ENCODE data around the gene EXOC3L1.

The EXOC3L1 gene, protein sequence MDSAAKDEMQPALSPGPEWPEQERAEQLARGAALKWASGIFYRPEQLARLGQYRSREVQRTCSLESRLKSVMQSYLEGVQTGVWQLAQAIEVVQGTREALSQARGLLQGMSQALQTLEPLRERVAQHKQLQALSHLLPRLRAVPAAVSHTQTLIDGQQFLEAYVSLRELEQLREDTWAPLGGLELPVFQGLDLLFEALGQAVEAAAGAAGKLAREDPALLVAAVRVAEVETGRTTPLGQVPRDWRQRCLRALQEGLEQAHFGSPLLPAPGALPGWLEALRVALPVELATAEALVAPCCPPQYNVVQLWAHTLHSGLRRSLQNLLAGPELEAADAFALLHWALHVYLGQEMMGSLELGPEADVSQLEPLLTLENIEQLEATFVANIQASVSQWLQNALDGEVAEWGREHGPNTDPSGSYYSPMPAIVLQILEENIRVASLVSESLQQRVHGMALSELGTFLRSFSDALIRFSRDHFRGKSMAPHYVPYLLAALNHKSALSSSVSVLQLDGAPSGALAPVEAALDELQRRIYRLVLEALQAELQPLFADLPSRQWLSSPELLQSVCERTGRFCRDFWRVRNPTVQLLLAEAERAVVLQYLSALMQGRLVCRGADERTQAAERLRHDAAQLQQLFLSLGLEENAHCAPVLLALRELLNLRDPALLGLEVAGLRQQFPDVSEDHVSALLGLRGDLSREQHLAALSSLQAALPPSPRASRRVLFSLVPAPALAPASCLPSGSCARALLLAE

DNA sequence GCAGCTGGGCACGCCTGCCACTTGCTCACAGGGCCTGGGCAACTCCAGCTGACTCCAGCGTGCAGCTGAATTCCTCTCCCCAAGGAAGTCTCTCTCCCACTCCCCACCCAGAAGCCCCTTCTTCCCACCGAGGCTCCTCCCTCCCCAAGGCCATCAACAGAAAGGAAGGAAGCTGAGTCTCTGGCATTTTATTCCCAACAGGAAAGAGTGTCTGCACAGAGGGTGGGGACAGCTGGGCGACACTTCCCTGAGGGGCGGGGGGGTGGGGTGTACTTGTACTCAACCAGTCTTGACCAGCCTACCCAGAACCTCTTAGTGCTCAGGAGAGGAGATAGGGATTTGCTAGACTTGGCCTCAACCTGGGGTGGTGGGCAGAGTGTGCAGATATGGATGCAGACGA is at the start of gene EXOC3L1:
TSS of gene EXOC3L1 (minus strand) at position 96 of the 400 bp plus-strand sequence. CDS start 460 bp downstream, outside the sequence.
- DNase-seq (ENCODE audit: low read depth in 1 of 2, low spot score in 1 of 2): no peak

DNA sequence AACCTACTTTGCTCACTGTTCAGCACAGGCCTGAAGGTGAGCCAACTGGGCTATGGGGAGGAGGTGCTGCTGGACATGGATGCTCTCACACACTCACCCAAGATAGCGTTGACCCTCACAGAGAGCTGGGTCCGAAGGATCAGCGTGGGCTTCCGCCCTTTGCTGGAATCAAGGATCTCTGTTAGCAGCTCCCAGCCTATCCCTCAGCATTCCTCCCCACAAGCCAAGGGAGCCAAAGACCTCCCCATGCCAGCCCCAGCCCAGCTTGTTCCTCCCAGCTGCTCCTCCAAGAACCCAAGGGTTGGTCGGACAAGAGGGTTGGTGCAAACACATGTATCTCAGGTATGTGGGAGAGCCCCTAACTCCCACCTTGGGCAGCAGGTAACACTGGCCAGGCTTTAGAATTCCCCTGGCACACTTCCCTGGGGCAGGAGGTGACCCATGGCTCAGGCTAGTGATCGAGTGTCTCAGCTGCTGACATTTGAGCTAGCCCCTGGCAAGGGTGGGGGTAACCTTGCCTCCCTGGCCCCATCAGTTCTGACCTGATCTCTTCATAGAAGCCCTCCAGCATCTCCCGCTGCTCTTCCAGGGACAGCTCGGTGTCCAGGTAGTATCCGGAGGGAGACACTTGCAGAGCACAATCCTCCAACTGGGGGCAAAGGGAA is 49.0 kb upstream of the EXOC3L1 start:
- no peak for DNase-seq (ENCODE audit: low read depth in 1 of 2, low spot score in 1 of 2)

DNA sequence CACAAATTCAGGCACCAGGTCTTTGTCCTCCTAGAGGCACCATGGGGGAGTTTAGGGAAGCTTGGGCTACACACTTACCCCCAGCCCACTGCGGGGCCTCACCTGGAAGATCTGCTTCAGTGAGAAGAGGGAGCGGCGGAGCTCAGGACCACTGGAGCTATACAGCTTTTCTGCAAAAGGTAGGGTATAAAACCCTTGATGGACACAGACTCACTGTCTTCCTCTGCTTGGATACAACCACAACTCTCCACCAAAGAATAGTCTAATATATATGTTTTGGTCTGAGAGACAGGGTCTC is 48.3 kb upstream of the EXOC3L1 start:
- no peak for DNase-seq (ENCODE audit: low read depth in 1 of 2, low spot score in 1 of 2)

- DNase-seq (ENCODE audit: low read depth in 1 of 2, low spot score in 1 of 2): no peak
Measured at GRCh38 chr16:67237396-67238277, 47.7 kb upstream of the EXOC3L1 start.

DNA sequence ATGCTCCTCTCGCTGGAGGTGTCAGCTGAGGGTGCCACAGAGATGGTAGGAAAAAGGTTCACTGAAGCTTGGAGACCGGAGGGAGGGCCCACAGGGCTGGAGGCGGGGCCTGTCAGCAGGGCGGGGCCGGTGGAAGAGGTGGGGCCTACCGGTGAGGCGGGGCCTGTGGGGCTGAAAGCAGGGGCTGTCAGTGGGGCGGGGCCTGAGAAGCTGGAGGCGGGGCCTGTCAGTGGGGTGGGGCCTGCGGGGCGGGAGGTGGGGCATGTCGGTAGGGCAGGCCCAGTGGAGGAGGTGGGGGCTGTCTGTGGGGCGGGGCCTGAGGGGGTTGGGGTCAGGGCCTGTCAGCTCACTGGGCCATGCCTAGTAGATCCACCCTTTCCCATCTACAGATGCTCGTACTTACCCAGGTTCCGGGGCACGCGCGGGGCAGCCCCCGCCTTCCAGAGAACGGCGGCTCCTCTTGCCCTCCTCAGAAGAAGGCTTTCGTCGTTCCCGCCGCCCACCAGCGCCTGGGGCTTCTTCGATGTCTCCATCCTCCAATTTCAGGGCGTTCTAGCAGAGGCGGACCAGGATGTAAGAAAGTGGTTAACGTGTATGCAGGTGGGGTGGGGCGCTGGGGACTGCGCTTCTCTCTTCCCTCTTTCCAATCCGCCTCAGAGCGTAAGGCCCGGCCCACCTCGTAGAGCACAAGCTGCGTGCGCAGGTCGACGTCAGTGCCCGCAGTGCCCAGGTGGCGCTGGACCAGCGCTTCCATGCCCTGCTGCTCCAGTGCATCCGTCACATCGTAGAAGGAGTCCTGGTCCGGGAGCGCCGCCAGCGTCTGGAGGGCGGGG is 46.8 kb upstream of the EXOC3L1 start:
- peak; percentile 61 to 65 for DNase-seq (ENCODE audit: low read depth in 1 of 2, low spot score in 1 of 2)

GRCh38 chr16:67235816-67236562 is 46.1 kb upstream of the EXOC3L1 start:
- peak in 1 of 2 donors; percentile 29 for DNase-seq (ENCODE audit: low read depth in 1 of 2, low spot score in 1 of 2)

DNA sequence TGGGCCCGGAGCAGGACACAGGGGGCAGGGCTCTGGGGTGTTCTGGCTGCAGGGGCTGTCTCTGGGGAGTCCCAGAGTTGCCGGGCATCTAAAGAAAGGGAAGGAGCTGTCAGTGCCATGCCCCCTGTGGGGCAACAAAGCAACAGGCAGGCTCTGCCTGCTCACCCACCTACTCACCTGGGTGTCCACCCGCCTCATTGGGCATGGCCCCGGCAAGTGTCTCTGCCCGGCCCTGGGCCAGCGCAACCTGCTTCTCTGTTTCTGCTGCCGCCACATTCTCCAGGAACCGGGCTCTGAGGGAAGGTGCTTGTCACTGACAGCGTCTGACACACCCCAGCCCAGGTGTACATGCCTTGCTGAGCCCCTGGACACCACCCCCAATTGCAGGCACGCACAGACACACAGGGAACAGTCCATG is 44.3 kb upstream of the EXOC3L1 start:
- DNase-seq (ENCODE audit: low read depth in 1 of 2, low spot score in 1 of 2): no peak

DNA sequence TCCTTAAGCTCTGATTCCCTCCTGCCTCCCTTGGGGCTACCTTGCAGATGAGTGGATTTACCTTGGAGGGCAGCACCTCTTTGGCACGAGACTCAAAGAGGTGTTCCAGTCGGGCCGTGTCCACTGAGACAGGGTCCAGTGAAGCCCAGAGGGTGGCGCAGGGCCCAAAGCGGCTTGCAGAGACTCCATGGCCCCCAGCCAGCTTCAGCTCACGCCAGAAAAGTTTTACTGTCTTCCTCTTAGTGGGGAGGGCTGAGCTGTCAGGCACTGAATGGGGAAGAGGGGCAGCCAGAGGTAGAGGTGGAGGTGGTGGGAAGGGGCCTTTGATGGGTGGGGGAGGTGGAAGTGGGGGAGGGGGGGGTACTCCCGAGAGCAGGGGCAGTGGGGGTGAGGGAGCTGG is 43.7 kb upstream of the EXOC3L1 start:
- no peak for DNase-seq (ENCODE audit: low read depth in 1 of 2, low spot score in 1 of 2)

- DNase-seq (ENCODE audit: low read depth in 1 of 2, low spot score in 1 of 2): no peak
Measured at GRCh38 chr16:67230809-67231660, 41.1 kb upstream of the EXOC3L1 start.

GRCh38 chr16:67229906-67230808 is 40.2 kb upstream of the EXOC3L1 start:
- no peak for DNase-seq (ENCODE audit: low read depth in 1 of 2, low spot score in 1 of 2)

- DNase-seq (ENCODE audit: low read depth in 1 of 2, low spot score in 1 of 2): no peak
Measured at GRCh38 chr16:67228905-67229304, 39.0 kb upstream of the EXOC3L1 start.

- DNase-seq (ENCODE audit: low read depth in 1 of 2, low spot score in 1 of 2): no peak
Measured at GRCh38 chr16:67228034-67228785, 38.3 kb upstream of the EXOC3L1 start.

GRCh38 chr16:67227567-67227921 is 37.6 kb upstream of the EXOC3L1 start:
- no peak for DNase-seq (ENCODE audit: low read depth in 1 of 2, low spot score in 1 of 2)

DNA sequence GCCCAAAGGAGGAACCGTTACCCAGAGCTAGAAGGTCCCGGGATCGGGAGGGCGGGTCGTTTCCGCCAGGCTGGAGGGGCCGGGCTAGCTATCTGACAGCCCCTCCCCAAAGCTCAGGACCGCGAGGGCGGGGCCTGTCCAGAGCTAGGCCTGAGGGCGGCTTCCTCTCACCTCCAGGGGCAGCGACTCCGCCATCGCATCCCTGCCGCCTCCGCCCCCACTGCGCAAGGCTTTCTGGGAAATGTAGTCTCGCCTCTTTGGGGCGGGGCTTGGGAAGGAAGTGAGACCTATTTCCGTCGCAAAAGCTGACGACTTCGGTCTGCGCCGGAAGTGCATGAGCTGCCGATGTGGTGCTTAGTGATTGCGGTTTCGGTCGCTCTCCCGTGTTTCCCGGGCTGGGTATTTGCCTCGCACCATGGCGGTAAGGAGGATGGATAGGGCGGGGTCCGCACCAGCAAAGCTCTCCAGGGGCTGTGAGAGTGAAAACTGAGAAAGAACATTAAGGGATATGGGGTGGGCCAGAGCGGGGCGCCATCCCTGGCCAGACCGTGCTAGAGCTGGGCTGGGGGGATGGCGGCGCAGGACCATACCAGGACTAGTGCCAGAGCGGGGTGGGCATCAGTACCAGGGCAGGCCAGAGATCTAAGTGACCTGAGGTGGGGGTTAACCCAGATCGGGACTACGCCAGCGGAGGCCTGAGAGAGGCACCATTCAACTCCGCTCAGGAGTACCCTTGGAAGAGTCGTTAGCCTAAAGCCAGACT is 37.0 kb upstream of the EXOC3L1 start, which contains the start of gene TMEM208:
TSS of gene TMEM208 (plus strand) at position 327 of the 763 bp plus-strand sequence. CDS start at position 416, 89 bp downstream.
- DNase-seq (ENCODE audit: low read depth in 1 of 2, low spot score in 1 of 2): peak; percentile 96

DNA sequence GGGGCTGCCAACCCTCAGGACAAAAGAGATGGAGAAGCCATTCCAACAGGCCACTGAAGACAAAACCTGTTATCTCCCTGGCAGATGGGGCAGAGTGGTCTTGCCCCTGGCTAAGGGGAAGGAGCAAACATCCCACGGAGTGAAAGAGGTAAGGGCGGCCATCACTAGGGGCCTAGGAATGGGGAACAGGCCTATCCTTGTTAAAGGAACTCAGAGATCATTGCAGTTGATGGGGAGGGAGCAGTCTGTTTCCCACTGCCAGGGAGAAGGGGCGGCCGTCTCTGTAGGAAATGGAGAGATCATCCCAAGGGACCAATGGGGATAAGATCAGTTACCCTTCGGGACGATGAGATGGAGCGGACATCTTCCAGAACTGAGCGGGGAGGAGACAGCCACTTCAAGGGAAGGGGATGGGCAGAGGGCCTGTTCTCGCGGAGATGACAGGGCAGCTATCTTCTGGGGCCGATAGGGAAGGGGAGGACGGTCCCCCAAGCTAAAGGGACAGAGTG is 36.4 kb upstream of the EXOC3L1 start:
- no peak for DNase-seq (ENCODE audit: low read depth in 1 of 2, low spot score in 1 of 2)

GRCh38 chr16:67223992-67224391 is 34.1 kb upstream of the EXOC3L1 start:
- no peak for DNase-seq (ENCODE audit: low read depth in 1 of 2, low spot score in 1 of 2)
